Ovary (tissue), 3 donors: ENCODE measurements around the gene CCNE1.

Experiments
- EP300 ChIP-seq: sonication (generic); formaldehyde crosslinking; IDR thresholded peaks from one replicate; pipeline ENCODE4 v1.6.1; 2017; ENCODE audit warnings: antibody characterized with exemption
- POLR2A ChIP-seq: fragments of 450-650 bp; IDR thresholded peaks from one replicate; pipeline ENCODE4 v1.6.1; 2017; ENCODE audit warnings: antibody characterized with exemption, mild to moderate bottlenecking, moderate library complexity
- TF ChIP-seq, protein P1 (sequence below), 3 donors: fragments of 450-650 bp in 2 of 3; fragments of 200-600 bp in 1 of 3; IDR thresholded peaks; one replicate each; pipeline versions ENCODE4 v1.5.1 to v1.8.0; 2016 to 2022; ENCODE audit warnings: antibody characterized with exemption in 3 of 3, mild to moderate bottlenecking in 1 of 3
- donor health status: DM: no; HTN: no; CAD: no.

DNA sequence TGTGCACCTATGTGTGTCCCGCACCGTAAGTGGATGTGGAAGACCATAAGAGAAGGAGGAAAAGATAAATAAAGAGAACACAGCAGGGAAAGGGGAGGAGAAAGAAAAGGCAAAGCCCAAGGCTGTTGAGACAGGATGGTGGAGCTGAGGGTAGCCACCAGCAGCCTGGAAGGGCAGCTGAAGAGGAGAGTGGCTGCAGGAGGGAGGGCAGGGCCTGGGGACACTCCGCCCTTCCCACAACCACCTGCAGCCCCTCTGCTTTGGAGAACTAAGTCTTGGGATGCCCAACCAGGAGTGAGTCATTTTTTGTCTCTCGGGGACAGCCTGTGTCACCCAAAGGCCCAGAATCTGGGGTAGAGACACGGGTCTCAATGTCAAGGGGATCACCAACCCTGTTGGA lies 26.4 kb upstream of the CCNE1 start:
- TF ChIP-seq POLR2A = no peak
- TF ChIP-seq, protein P1, sequence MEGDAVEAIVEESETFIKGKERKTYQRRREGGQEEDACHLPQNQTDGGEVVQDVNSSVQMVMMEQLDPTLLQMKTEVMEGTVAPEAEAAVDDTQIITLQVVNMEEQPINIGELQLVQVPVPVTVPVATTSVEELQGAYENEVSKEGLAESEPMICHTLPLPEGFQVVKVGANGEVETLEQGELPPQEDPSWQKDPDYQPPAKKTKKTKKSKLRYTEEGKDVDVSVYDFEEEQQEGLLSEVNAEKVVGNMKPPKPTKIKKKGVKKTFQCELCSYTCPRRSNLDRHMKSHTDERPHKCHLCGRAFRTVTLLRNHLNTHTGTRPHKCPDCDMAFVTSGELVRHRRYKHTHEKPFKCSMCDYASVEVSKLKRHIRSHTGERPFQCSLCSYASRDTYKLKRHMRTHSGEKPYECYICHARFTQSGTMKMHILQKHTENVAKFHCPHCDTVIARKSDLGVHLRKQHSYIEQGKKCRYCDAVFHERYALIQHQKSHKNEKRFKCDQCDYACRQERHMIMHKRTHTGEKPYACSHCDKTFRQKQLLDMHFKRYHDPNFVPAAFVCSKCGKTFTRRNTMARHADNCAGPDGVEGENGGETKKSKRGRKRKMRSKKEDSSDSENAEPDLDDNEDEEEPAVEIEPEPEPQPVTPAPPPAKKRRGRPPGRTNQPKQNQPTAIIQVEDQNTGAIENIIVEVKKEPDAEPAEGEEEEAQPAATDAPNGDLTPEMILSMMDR (IDR thresholded peaks at IDR 0.05) = no peak
- TF ChIP-seq EP300 = no peak
